SK-N-SH (cell line): ENCODE data around the gene SRGAP2B. TPM values are rescaled to one million over a fixed set of nuclear protein-coding genes. Genes with fewer than 3 reads are reported as not detected.
"Not testable (repeated sequence)": the region's sequence is repeated elsewhere in the genome, so short reads cannot be mapped to it uniquely, and the experiment has no call there.

Source experiments
- CTCF ChIA-PET: fragments of 300-600, 350-600 bp; formaldehyde crosslinking; extraction: SDS; loops from one replicate; lab custom pipeline; 2021; lab: Yijun Ruan, JAX
- POLR2A ChIA-PET: fragments of 350-600 bp; sonication (Branson Sonifier 250); formaldehyde crosslinking; extraction: SDS; loops from one replicate; lab custom pipeline; 2020; ENCODE audit warnings: antibody characterized with exemption, inconsistent platforms; lab: Yijun Ruan, JAX
- DNase-seq: peaks from one replicate; pipeline ENCODE4 v3.0.0; 2012
- H2AFZ ChIP-seq: fragments of 200-600 bp; sonication (generic); 2 replicates; pipeline ENCODE4 v1.8.1; 2016; ENCODE audit warnings: antibody characterized with exemption, mild to moderate bottlenecking, low read depth
- H3F3A ChIP-seq: fragments of 200-600 bp; sonication (generic); replicated peaks from 2 replicates; pipeline ENCODE3; 2016; ENCODE audit warnings: antibody characterized with exemption, mild to moderate bottlenecking; ENCODE audit not compliant: insufficient read depth
- H3K27ac ChIP-seq, 2 experiments: fragments of 200-500 bp in 1 of 2; fragments of 200-600 bp in 1 of 2; sonication (Bioruptor generic) in 1 of 2; sonication (generic), shearing (Covaris generic) in 1 of 2; 2 replicates each; pipeline versions ENCODE4 v1.5.1 to v1.6.1; 2014 to 2016; ENCODE audit warnings: low read depth in 2 of 2, inconsistent platforms in 1 of 2, low read length in 1 of 2, mild to moderate bottlenecking in 1 of 2, mixed read lengths in 1 of 2
- H3K27me3 ChIP-seq: fragments of 200-600 bp; sonication (generic), shearing (Covaris generic); 2 replicates; pipeline ENCODE4 v1.6.1; 2016; ENCODE audit warnings: mixed run types; ENCODE audit not compliant: insufficient read depth
- H3K36me3 ChIP-seq, 2 experiments: fragments of 200-500 bp in 1 of 2; fragments of 200-600 bp in 1 of 2; sonication (Bioruptor generic) in 1 of 2; sonication (generic) in 1 of 2; replicated peaks in 1 of 2; 2 replicates each; pipeline versions ENCODE3 to v1.5.1; 2014 to 2016; ENCODE audit warnings: low read length in 1 of 2, mild to moderate bottlenecking in 1 of 2; ENCODE audit not compliant: insufficient read depth in 2 of 2, control insufficient read depth in 1 of 2
- H3K4me1 ChIP-seq, 2 experiments: fragments of 200-500 bp in 1 of 2; fragments of 200-600 bp in 1 of 2; sonication (Bioruptor generic) in 1 of 2; sonication (generic), shearing (Covaris generic) in 1 of 2; 2 replicates each; pipeline versions ENCODE4 v1.5.1 to v1.6.1; 2014 to 2016; ENCODE audit warnings: low read depth in 1 of 2, low read length in 1 of 2, mixed run types in 1 of 2; ENCODE audit not compliant: insufficient read depth in 2 of 2, control insufficient read depth in 1 of 2
- H3K4me2 ChIP-seq: fragments of 200-600 bp; sonication (generic), shearing (Covaris generic); 2 replicates; pipeline ENCODE4 v1.6.1; 2017; ENCODE audit warnings: mixed run types
- H3K4me3 ChIP-seq, 2 experiments: fragments of 200-500 bp in 1 of 2; fragments of 200-600 bp in 1 of 2; sonication (Bioruptor generic) in 1 of 2; sonication (generic), shearing (Covaris generic) in 1 of 2; 2 replicates each; pipeline versions ENCODE4 v1.5.1 to v1.8.1; 2014 to 2016; ENCODE audit warnings: low read depth in 2 of 2, inconsistent platforms in 1 of 2, low read length in 1 of 2, mild to moderate bottlenecking in 1 of 2, mixed read lengths in 1 of 2, moderate library complexity in 1 of 2
- H3K79me2 ChIP-seq: fragments of 200-600 bp; sonication (generic); 2 replicates; pipeline ENCODE4 v1.8.1; 2017; ENCODE audit warnings: mild to moderate bottlenecking; ENCODE audit not compliant: insufficient read depth
- H3K9ac ChIP-seq: fragments of 200-600 bp; sonication (generic); 2 replicates; pipeline ENCODE4 v1.6.1; 2017; ENCODE audit warnings: mixed run types
- H3K9me2 ChIP-seq: fragments of 200-600 bp; sonication (generic); 2 replicates; pipeline ENCODE4 v1.6.1; 2017; ENCODE audit warnings: mixed run types
- H3K9me3 ChIP-seq: fragments of 200-600 bp; sonication (generic); 2 replicates; pipeline ENCODE4 v1.6.1; 2017; ENCODE audit warnings: mixed run types, mild to moderate bottlenecking, moderate library complexity
- H4K20me1 ChIP-seq: fragments of 200-600 bp; sonication (generic); 2 replicates; pipeline ENCODE4 v1.6.1; 2017; ENCODE audit warnings: mild to moderate bottlenecking, mixed run types; ENCODE audit not compliant: insufficient read depth
- WGBS: methylation state at CpG from one replicate; pipeline ENCODE4 v1.1.6; 2017; ENCODE audit warnings: low lambda C conversion rate; 5-methylcytosine and 5-hydroxymethylcytosine counted together
- polyA plus RNA-seq, 3 experiments: library from polyadenylated mRNA; depleted of rRNA; stranded (reverse); fragments of >200 nt; gene quantifications; 2 replicates each; pipeline ENCODE4 v1.2.3, GENCODE V29; 2012

SRGAP2B gene
- polyA plus RNA-seq, 1 of the 3 experiments (the other 2 are of a cell fraction) = 12.3 TPM

DNA sequence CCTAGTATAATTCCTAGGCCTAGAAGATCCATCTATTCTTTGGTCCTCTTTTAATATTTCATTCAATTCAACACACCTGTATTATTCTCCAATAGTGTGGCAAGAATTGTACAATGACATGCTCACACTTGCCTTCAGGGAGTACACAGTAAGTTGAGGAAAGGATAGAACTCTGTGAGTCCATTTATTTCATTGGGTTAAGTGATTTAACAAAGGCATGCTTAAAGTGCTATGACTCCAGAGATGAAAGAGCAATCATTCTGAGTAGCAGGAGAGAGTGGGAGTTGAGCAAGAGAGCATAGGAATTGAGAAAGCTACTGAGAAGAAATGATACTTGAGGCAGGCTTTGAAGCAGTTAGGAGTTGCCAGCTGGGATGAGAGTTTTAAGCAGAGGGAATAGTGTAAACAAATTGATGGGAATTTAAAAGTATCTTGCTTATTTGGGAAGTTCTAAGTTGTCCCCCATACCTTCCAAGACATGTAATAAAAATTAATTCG, 19.5 kb upstream of the SRGAP2B start:
- H3K4me2 ChIP-seq, H3K4me1 ChIP-seq, CTCF ChIA-PET, H3K79me2 ChIP-seq, H3K9me3 ChIP-seq, POLR2A ChIA-PET, DNase-seq, H2AFZ ChIP-seq, H3K9ac ChIP-seq, H3K27ac ChIP-seq, H3F3A ChIP-seq, H3K4me3 ChIP-seq, H3K27me3 ChIP-seq, H3K36me3 ChIP-seq, H4K20me1 ChIP-seq, H3K9me2 ChIP-seq: not testable (repeated sequence)
- no CpG with 5 or more reads among the region's 1 CpG for WGBS

DNA sequence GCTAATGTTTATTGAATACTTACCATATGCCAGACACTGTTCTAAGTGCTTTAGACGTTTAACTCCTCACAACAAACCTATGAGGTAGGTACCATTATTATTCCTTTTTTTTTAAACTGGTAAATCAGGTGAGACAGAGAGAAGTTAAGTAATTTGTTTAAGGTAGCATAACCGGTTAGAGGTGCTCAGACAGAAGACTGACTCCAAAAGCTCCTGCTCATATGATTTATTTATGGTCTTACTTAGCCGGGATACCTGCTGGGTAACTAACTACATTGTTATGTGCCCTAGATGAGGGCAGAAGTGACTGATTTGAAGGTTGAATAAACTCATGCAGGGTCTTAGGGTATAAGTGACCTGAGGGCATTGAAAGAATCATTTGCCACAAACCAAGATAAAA, 17.6 kb upstream of the SRGAP2B start:
- H3K27me3 ChIP-seq, DNase-seq, H3K27ac ChIP-seq, H3K4me3 ChIP-seq, H3F3A ChIP-seq, H3K4me1 ChIP-seq, H3K9ac ChIP-seq, POLR2A ChIA-PET, H3K79me2 ChIP-seq, CTCF ChIA-PET, H3K9me2 ChIP-seq, H4K20me1 ChIP-seq, H3K4me2 ChIP-seq, H3K36me3 ChIP-seq, H3K9me3 ChIP-seq, H2AFZ ChIP-seq: not testable (repeated sequence)
- WGBS = no CpG with 5 or more reads among the region's 3 CpGs

DNA sequence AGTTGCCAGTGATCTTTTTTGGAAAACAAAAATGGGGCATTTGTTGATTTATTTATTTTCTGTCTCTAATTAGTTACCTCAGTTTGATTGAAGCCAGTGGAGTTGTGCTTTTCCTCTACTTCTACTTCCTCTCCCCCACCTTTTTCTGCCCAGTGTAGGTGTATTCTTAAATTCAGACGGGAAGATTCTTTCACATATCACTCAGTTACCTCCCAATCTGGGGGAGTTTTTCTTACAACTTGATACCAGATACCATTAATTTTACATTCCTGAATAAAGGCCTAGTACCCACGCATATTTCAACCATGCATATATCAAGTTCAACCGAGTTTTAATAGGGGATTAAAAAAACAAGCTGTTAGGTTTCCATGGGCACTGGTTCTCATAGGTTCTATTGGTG, 16.5 kb upstream of the SRGAP2B start:
- H3K79me2 ChIP-seq, H3K4me1 ChIP-seq, H2AFZ ChIP-seq, H3F3A ChIP-seq, H3K9me3 ChIP-seq, H4K20me1 ChIP-seq, H3K27me3 ChIP-seq, H3K9ac ChIP-seq, H3K9me2 ChIP-seq, POLR2A ChIA-PET, CTCF ChIA-PET, H3K4me3 ChIP-seq, H3K36me3 ChIP-seq, DNase-seq, H3K4me2 ChIP-seq, H3K27ac ChIP-seq: not testable (repeated sequence)
- no CpG with 5 or more reads among the region's 3 CpGs for WGBS

DNA sequence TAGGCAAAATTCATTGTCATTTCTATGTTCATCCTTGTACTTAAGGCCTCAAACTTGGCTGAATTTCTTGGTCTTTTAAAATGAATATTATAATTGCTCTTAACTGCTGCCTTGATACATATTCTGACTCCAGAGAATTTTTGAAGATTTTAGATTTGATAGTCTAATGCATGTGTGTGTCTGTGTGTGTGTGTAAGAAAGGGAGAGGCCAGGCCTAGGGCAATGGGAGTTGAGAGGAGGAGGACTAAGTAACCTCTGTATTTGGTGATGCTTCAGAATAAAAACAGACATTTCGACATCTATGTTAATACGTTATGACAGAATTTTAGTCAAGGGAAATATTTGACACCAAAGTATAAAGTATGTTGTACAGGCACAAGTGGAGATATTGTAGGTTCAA, 8.2 kb upstream of the SRGAP2B start:
- POLR2A ChIA-PET, H3K9ac ChIP-seq, H3K4me3 ChIP-seq, H3K4me2 ChIP-seq, H3K27ac ChIP-seq, DNase-seq, H3K9me2 ChIP-seq, H3K79me2 ChIP-seq, H2AFZ ChIP-seq, H3K27me3 ChIP-seq, H3K9me3 ChIP-seq, H3K36me3 ChIP-seq, H4K20me1 ChIP-seq, H3F3A ChIP-seq, CTCF ChIA-PET, H3K4me1 ChIP-seq: not testable (repeated sequence)
- no CpG with 5 or more reads among the region's 2 CpGs for WGBS

DNA sequence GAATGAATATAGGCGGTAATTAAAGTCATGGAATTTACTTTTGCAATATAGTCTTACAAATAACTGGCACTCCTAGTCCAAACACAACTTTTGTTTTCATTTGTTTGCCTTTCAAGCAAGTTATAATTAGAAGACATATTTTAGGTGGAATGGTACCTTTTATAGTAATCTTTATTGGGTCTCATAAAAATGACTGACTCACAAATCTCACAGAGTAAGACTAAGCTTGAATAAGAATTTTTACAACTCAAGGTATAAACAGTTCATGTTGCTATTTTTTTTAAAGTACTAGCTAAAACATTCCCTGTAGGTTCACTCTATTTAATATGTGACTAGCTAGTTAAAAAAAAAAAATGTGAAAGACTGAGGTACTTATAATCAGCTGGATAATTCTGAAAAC, 6.6 kb upstream of the SRGAP2B start:
- WGBS = no CpG with 5 or more reads among the region's 1 CpG
- POLR2A ChIA-PET = not testable (repeated sequence)

DNA sequence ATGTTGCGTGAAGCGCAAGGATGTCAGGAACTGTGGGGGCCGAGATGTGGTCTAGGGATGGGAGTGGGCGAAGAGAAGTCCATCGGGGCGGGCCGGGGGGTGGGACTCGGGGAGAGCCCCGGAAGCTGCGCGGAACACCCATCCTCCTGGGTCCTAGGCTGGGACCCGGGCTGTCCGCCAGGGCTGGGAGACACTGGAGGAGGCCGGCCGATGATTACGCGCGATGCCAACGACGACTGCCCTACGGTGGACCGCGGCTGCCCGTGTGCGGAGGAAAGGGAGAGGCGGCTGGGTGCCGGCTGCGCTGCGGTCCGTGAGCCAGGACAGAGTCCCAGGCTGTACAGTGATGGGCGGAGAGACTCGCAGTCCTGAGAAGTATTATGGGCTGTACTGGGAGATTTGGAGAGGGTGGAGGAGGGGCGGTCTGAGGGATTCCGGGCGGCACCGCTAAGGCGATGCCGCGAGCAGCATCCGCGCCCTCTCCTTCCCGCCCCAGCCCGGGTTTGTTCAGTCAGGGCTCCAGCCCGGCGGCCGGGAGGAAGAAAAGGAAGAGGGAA, 395 bp downstream of the SRGAP2B start:
- H3K79me2 ChIP-seq, H2AFZ ChIP-seq, H3K4me2 ChIP-seq, H4K20me1 ChIP-seq, H3K27ac ChIP-seq, CTCF ChIA-PET, H3F3A ChIP-seq, H3K9me3 ChIP-seq, H3K27me3 ChIP-seq, H3K4me1 ChIP-seq, H3K36me3 ChIP-seq, POLR2A ChIA-PET, DNase-seq, H3K9me2 ChIP-seq: not testable (repeated sequence)
- peak overlapping the region; percentile 39; the same call in 1 of the 2 replicates for H3K9ac ChIP-seq
- WGBS = no CpG with 5 or more reads among the region's 46 CpGs
- H3K4me3 ChIP-seq = peak overlapping the region in 1 of 2 experiments; percentile 43; a peak in 2 of 4 replicates

More for the DNA sequence above, 6.6 kb upstream of the SRGAP2B start:
- H3K27me3 ChIP-seq, H2AFZ ChIP-seq, H3F3A ChIP-seq, CTCF ChIA-PET, H3K9me3 ChIP-seq, H3K4me1 ChIP-seq, H3K79me2 ChIP-seq, H3K9me2 ChIP-seq, H3K36me3 ChIP-seq, H3K27ac ChIP-seq, H3K9ac ChIP-seq, H4K20me1 ChIP-seq, DNase-seq, H3K4me2 ChIP-seq, H3K4me3 ChIP-seq: not testable (repeated sequence)
